ENCODE results near the gene LRRN2. TPM values are rescaled to one million over a fixed set of nuclear protein-coding genes. Genes with fewer than 3 reads are reported as not detected.
"Not testable (repeated sequence)": the region's sequence is repeated elsewhere in the genome, so short reads cannot be mapped to it uniquely, and the experiment has no call there.

Gene LRRN2
- 1.5 TPM for total RNA-seq

DNA sequence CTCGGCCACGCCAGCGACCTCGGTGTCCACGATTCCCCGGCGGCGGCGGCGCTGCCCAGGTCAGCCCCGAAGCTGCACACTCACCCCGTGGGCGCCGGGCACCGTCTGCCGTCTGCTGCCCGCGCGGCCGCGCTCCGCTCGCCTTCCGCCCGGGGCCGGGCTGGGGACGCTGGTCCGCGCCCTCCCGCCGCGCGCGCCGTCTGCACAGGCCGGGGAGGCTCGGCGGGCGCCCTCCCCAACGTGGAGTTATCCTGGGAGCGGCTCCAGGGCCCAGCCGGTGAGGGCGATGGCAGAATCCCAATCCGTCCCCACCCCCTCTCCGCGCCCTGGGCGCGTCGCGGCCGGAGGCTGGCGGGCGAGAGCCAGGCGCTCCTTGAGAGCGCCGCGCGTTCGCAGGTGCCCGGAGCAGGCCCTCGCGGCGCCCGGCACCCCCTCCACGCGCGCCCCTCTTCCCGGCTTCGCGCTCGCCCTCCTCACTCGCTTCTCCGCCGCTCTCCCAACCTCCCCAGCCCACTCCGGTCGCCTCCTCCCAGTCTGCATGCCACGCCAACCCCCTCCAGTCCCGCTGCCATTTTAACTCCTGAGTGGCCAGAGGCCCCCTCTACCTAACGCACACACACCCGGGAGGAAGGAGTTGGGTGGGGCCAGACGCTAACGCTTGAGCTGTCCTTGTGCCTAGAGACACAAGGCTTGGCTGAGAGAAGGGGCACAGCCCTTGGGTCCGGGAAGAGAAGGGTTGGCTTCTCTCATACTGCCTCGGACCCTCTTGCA, at the start of gene LRRN2:
Gene LRRN2 (minus strand): TSS at position 503 of the 771 bp plus-strand sequence. CDS start 65,746 bp downstream, outside the sequence.
- peak; percentile 39 for DNase-seq

GRCh38 chr1:204735042-204735441, 49.5 kb upstream of the LRRN2 start:
- DNase-seq, result no peak

DNA sequence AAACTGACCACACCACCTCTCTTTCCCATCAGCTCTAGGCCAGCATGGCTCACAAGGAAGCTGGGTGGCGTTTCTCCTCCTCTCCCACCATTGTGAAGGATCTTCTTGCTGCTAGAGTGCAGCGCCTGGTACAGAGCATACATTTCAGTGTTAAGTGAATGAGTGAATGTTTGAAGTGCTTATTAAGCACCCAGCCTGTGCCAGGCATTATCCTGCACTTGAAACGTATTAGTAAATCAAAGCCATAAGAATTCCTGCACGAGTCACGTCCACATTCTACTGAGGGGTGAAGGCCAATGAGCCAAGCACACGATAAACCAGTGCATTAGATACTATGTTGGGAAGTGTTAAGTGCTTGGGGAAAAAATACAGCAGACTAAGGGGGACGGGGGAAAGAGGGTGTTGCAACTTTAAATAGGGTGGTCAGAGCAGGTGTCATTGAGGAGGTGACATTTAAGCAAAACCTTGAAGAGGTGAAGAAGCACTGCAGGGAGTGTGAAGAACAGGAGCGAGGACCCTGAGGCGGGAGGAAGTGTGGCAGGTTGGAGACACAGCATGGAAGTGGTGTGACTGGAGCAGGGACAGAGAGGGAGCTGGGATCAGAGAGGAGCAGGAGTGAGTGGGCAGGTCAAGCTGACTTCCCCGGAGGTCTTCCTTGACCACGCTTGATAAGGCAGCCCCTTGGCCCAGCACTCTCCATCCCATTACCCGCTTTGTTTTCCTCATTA, 48.5 kb upstream of the LRRN2 start:
- peak; percentile 63 for DNase-seq

- DNase-seq, result no peak
Observed at GRCh38 chr1:204733289-204733688, 47.8 kb upstream of the LRRN2 start.

DNA sequence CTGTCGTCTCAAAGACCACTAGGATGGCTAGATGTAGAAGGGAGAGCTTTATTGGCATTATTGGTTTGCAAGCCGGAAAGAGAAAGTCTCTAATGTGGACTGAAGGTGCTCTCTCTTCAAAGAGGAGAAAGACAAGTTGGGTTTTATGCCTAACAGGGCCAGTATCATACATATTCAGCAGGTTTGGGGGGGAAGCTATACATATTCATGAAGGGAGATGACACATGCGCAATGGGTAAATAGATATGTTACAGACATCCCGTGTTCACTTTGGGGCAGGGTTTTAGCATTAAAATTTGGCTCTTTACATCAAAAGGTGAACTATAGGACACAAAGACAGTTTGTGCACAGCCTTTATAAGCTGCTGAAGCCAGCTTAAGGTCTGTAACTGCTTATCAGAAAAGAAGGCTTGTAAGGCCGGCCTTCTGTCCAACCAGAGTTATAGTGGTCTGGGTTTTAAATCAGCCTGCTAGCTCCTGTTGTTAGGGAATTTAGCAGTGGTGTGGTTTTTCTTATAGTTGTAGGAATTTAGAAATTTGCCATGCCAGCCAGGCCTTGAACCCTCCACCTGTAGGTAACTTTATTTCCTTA, 46.5 kb upstream of the LRRN2 start:
- no peak for DNase-seq

- DNase-seq, result no peak
Observed at GRCh38 chr1:204731509-204731908, 46.0 kb upstream of the LRRN2 start.

GRCh38 chr1:204730826-204731459, 45.4 kb upstream of the LRRN2 start:
- DNase-seq, result no peak

- no peak for DNase-seq
Observed at GRCh38 chr1:204729516-204729915, 44.0 kb upstream of the LRRN2 start.

GRCh38 chr1:204728456-204728855, 42.9 kb upstream of the LRRN2 start:
- DNase-seq, result no peak

- no peak for DNase-seq
Observed at GRCh38 chr1:204728045-204728444, 42.5 kb upstream of the LRRN2 start.

GRCh38 chr1:204727438-204727837, 41.9 kb upstream of the LRRN2 start:
- DNase-seq, result not testable (repeated sequence)

GRCh38 chr1:204726478-204726877, 40.9 kb upstream of the LRRN2 start:
- peak; percentile 67 for DNase-seq

DNA sequence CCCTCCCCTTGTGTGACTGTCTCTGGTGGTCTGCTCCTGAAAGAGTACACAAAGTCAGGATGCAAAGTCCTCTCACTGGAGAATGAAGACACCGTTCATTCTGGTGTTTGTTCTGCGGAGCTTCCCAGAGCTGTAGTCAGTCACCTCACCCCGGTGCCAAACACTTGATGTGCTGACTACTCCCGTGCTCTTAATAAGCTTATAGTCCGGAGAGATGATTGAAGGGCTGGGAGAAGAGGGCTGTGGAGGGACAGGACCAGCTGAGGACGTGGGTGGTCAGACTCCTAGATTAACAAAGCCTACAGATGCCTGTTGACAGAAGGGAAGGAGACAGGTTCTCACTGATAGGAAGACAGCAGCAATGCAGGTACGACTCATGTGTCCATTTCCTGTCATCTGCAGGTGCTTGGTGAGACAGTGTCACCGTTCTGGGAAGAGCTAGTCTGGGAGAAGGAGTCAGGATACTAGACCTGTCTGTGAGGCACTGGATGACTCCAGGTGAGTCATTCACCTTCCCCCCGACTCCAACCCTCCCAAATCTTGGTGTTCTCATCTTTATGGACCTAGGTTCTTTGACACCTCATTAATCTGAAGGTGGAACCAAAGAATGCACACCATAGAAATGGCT, 40.4 kb upstream of the LRRN2 start:
- peak; percentile 45 for DNase-seq

GRCh38 chr1:204723131-204723787, 37.7 kb upstream of the LRRN2 start:
- peak; percentile 82 for DNase-seq

- DNase-seq, result no peak
Observed at GRCh38 chr1:204721373-204722055, 36.0 kb upstream of the LRRN2 start.

- DNase-seq, result no peak
Observed at GRCh38 chr1:204716660-204717059, 31.1 kb upstream of the LRRN2 start.

- DNase-seq, result peak; percentile 58
Observed at GRCh38 chr1:204714861-204715511, 29.4 kb upstream of the LRRN2 start.

GRCh38 chr1:204714194-204714860, 28.8 kb upstream of the LRRN2 start:
- DNase-seq, result no peak

- DNase-seq, result peak; percentile 23
Observed at GRCh38 chr1:204713541-204713940, 28.0 kb upstream of the LRRN2 start.
